ENCODE data around the gene CLCN7.

DNA sequence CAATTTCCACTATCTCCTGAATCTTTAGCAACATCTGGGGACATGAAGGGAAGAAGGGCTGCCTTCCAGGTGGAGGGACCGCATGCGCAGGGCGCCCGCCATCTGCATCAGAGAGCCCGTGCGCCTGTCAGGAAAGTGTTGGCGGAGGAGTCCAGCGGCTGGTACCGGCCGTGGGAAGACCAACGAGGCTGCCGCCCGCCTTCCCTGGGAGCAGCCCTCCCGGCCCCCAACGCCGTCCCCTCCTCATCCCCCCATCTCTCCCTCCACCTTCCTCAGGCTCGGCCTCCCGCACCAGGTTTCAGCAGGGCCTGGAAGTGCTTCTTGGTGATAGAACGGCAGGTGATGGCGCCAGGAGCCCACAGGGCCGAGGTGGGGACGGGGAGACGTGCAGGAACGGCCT, 8.8 kb downstream of the CLCN7 start:
- TF ChIP-seq, protein P1, sequence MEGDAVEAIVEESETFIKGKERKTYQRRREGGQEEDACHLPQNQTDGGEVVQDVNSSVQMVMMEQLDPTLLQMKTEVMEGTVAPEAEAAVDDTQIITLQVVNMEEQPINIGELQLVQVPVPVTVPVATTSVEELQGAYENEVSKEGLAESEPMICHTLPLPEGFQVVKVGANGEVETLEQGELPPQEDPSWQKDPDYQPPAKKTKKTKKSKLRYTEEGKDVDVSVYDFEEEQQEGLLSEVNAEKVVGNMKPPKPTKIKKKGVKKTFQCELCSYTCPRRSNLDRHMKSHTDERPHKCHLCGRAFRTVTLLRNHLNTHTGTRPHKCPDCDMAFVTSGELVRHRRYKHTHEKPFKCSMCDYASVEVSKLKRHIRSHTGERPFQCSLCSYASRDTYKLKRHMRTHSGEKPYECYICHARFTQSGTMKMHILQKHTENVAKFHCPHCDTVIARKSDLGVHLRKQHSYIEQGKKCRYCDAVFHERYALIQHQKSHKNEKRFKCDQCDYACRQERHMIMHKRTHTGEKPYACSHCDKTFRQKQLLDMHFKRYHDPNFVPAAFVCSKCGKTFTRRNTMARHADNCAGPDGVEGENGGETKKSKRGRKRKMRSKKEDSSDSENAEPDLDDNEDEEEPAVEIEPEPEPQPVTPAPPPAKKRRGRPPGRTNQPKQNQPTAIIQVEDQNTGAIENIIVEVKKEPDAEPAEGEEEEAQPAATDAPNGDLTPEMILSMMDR (IDR thresholded peaks at IDR 0.05), result no peak
- no peak for TF ChIP-seq POLR2AphosphoS5 (IDR thresholded peaks at IDR 0.05; ENCODE audit: insufficient read depth in 1 of 2, low read depth in 1 of 2)
